ENCODE results near the gene FIGLA. TPM values are rescaled to one million over a fixed set of nuclear protein-coding genes. Genes with fewer than 3 reads are reported as not detected.

FIGLA gene
- total RNA-seq, 1 donor from 2014 or later, result not detected

GRCh38 chr2:70765507-70765906 is 24.9 kb downstream of the FIGLA start:
- H3K27ac Mint-ChIP-seq (ENCODE audit: unreplicated experiment), result peak overlapping the region; percentile 96
- peaks cover 15% of the 10 kb centered on the region for H3K9me3 Mint-ChIP-seq (ENCODE audit: unreplicated experiment)
- no peaks in the 10 kb centered on the region for H3K36me3 Mint-ChIP-seq (ENCODE audit: unreplicated experiment)
- H3K27me3 Mint-ChIP-seq (ENCODE audit: unreplicated experiment), result peaks cover 17% of the 10 kb centered on the region
- peak overlapping the region; percentile 94 for H3K4me3 Mint-ChIP-seq (ENCODE audit: unreplicated experiment)
- TF ChIP-seq CTCF (IDR thresholded peaks at IDR 0.05; ENCODE audit: partially characterized antibody, unreplicated experiment), result no peak
- H3K4me1 Mint-ChIP-seq (ENCODE audit: low read depth, unreplicated experiment), result peaks cover 37% of the 10 kb centered on the region
- no peak for DNase-seq

GRCh38 chr2:70759446-70759845 is 31.0 kb downstream of the FIGLA start:
- DNase-seq, result no peak
- peaks cover 3% of the 10 kb centered on the region for H3K9me3 Mint-ChIP-seq (ENCODE audit: unreplicated experiment)
- H3K27ac Mint-ChIP-seq (ENCODE audit: unreplicated experiment), result peak overlapping the region; percentile 62
- H3K36me3 Mint-ChIP-seq (ENCODE audit: unreplicated experiment), result peaks cover 5% of the 10 kb centered on the region
- peaks cover 3% of the 10 kb centered on the region for H3K27me3 Mint-ChIP-seq (ENCODE audit: unreplicated experiment)
- H3K4me3 Mint-ChIP-seq (ENCODE audit: unreplicated experiment), result no peak overlapping the region
- no peak for TF ChIP-seq CTCF (IDR thresholded peaks at IDR 0.05; ENCODE audit: partially characterized antibody, unreplicated experiment)
- peaks cover 56% of the 10 kb centered on the region for H3K4me1 Mint-ChIP-seq (ENCODE audit: low read depth, unreplicated experiment)

GRCh38 chr2:70757966-70758365 is 32.5 kb downstream of the FIGLA start:
- peak overlapping the region; percentile 62 for H3K4me3 Mint-ChIP-seq (ENCODE audit: unreplicated experiment)
- no peak for DNase-seq
- TF ChIP-seq CTCF (IDR thresholded peaks at IDR 0.05; ENCODE audit: partially characterized antibody, unreplicated experiment), result no peak
- peaks cover 48% of the 10 kb centered on the region for H3K4me1 Mint-ChIP-seq (ENCODE audit: low read depth, unreplicated experiment)
- peaks cover 3% of the 10 kb centered on the region for H3K27me3 Mint-ChIP-seq (ENCODE audit: unreplicated experiment)
- H3K9me3 Mint-ChIP-seq (ENCODE audit: unreplicated experiment), result peaks cover 3% of the 10 kb centered on the region
- peaks cover 5% of the 10 kb centered on the region for H3K36me3 Mint-ChIP-seq (ENCODE audit: unreplicated experiment)
- peak overlapping the region; percentile 45 for H3K27ac Mint-ChIP-seq (ENCODE audit: unreplicated experiment)

- Mint-ChIP-seq H3K27ac (ENCODE audit: unreplicated experiment) (no peak overlapping the region), H3K9me3 (ENCODE audit: unreplicated experiment) (peaks cover 3% of the 10 kb centered on the region), H3K4me1 (ENCODE audit: low read depth, unreplicated experiment) (peaks cover 48% of the 10 kb centered on the region), H3K27me3 (ENCODE audit: unreplicated experiment) (peaks cover 3% of the 10 kb centered on the region), H3K36me3 (ENCODE audit: unreplicated experiment) (peaks cover 5% of the 10 kb centered on the region), H3K4me3 (ENCODE audit: unreplicated experiment) (peak overlapping the region; percentile 13)
- no peak for TF ChIP-seq CTCF (IDR thresholded peaks at IDR 0.05; ENCODE audit: partially characterized antibody, unreplicated experiment)
- no peak for DNase-seq
Measured at GRCh38 chr2:70757360-70757759, 33.1 kb downstream of the FIGLA start.

- peaks cover 3% of the 10 kb centered on the region for H3K9me3 Mint-ChIP-seq (ENCODE audit: unreplicated experiment)
- peaks cover 51% of the 10 kb centered on the region for H3K4me1 Mint-ChIP-seq (ENCODE audit: low read depth, unreplicated experiment)
- no peak for DNase-seq
- no peak overlapping the region for H3K4me3 Mint-ChIP-seq (ENCODE audit: unreplicated experiment)
- H3K27ac Mint-ChIP-seq (ENCODE audit: unreplicated experiment), result no peak overlapping the region
- peaks cover 3% of the 10 kb centered on the region for H3K27me3 Mint-ChIP-seq (ENCODE audit: unreplicated experiment)
- no peak for TF ChIP-seq CTCF (IDR thresholded peaks at IDR 0.05; ENCODE audit: partially characterized antibody, unreplicated experiment)
- H3K36me3 Mint-ChIP-seq (ENCODE audit: unreplicated experiment), result peaks cover 5% of the 10 kb centered on the region
Measured at GRCh38 chr2:70756128-70756527, 34.3 kb downstream of the FIGLA start.
